ENCODE measurements around the gene ADCY5. TPM values are rescaled to one million over a fixed set of nuclear protein-coding genes. Genes with fewer than 3 reads are reported as not detected.
A peak's percentile ranks its signal among the peaks of the same experiment; 100 is the strongest.

Gene ADCY5
- polyA plus RNA-seq, 4 donors = 0.67 to 6.9 (median 5.0) TPM

GRCh38 chr3:123394391-123395020 lies 54.4 kb downstream of the ADCY5 start:
- no peak overlapping the region for H3K4me3 ChIP-seq (ENCODE audit: low read depth in 1 of 3, low read length in 3 of 3)
- DNase-seq (no peak), FAIRE-seq (no peak)
- no peak overlapping the region for H3K27ac ChIP-seq (ENCODE audit: low read depth in 1 of 3, low read length in 2 of 3)
- WGBS, 3 donors = 66 to 76% (median 73%) methylated on average over 5 of the region's 5 CpGs
- peaks cover 0 to 4% (median 0%) of the 10 kb centered on the region in 3 donors for H3K36me3 ChIP-seq (ENCODE audit: control insufficient read depth in 3 of 3, insufficient read depth in 2 of 3, low read depth in 1 of 3, low read length in 3 of 3)
- H3K9me3 ChIP-seq (ENCODE audit: control insufficient read depth in 2 of 2, insufficient read depth in 1 of 2, low read depth in 1 of 2, low read length in 1 of 2) = no peaks in the 10 kb centered on the region
- H3K27me3 ChIP-seq (ENCODE audit: control insufficient read depth in 3 of 3, insufficient read depth in 3 of 3, low read length in 3 of 3) = no peaks in the 10 kb centered on the region
- peaks cover 0 to 4% (median 0%) of the 10 kb centered on the region in 3 donors for H3K4me1 ChIP-seq (ENCODE audit: control insufficient read depth in 3 of 3, insufficient read depth in 2 of 3, low read depth in 1 of 3, low read length in 2 of 3)

- FAIRE-seq (no peak), DNase-seq (no peak)
- Histone ChIP-seq H3K4me3 (ENCODE audit: low read depth in 1 of 3, low read length in 3 of 3) (no peak overlapping the region), H3K4me1 (ENCODE audit: control insufficient read depth in 3 of 3, insufficient read depth in 2 of 3, low read depth in 1 of 3, low read length in 2 of 3) (peaks cover 0 to 9% (median 0%) of the 10 kb centered on the region in 3 donors), H3K27me3 (ENCODE audit: control insufficient read depth in 3 of 3, insufficient read depth in 3 of 3, low read length in 3 of 3) (no peaks in the 10 kb centered on the region), H3K9me3 (ENCODE audit: control insufficient read depth in 2 of 2, insufficient read depth in 1 of 2, low read depth in 1 of 2, low read length in 1 of 2) (no peaks in the 10 kb centered on the region), H3K27ac (ENCODE audit: low read depth in 1 of 3, low read length in 2 of 3) (no peak overlapping the region), H3K36me3 (ENCODE audit: control insufficient read depth in 3 of 3, insufficient read depth in 2 of 3, low read depth in 1 of 3, low read length in 3 of 3) (peaks cover 0 to 4% (median 0%) of the 10 kb centered on the region in 3 donors)
- WGBS, 3 donors = 44 to 74% (median 46%) methylated on average over 4 of the region's 4 CpGs
These were observed 55.8 kb downstream of the ADCY5 start for GRCh38 chr3:123392871-123393620.

- DNase-seq (no peak), FAIRE-seq (no peak)
- Histone ChIP-seq H3K4me3 (ENCODE audit: low read depth in 1 of 3, low read length in 3 of 3) (no peak overlapping the region), H3K4me1 (ENCODE audit: control insufficient read depth in 3 of 3, insufficient read depth in 2 of 3, low read depth in 1 of 3, low read length in 2 of 3) (peaks cover 0 to 13% (median under 1%) of the 10 kb centered on the region in 3 donors), H3K9me3 (ENCODE audit: control insufficient read depth in 2 of 2, insufficient read depth in 1 of 2, low read depth in 1 of 2, low read length in 1 of 2) (no peaks in the 10 kb centered on the region), H3K36me3 (ENCODE audit: control insufficient read depth in 3 of 3, insufficient read depth in 2 of 3, low read depth in 1 of 3, low read length in 3 of 3) (peaks cover 0 to 4% (median 0%) of the 10 kb centered on the region in 3 donors), H3K27me3 (ENCODE audit: control insufficient read depth in 3 of 3, insufficient read depth in 3 of 3, low read length in 3 of 3) (no peaks in the 10 kb centered on the region), H3K27ac (ENCODE audit: low read depth in 1 of 3, low read length in 2 of 3) (no peak overlapping the region)
- WGBS, 3 donors = 80 to 90% (median 81%) methylated on average over 5 of the region's 5 CpGs
These were observed 56.5 kb downstream of the ADCY5 start for GRCh38 chr3:123392368-123392767.

- FAIRE-seq (no peak), DNase-seq (no peak)
- Histone ChIP-seq H3K27ac (ENCODE audit: low read depth in 1 of 3, low read length in 2 of 3) (peak overlapping the region in 1 of 3 donors; percentile 7), H3K4me3 (ENCODE audit: low read depth in 1 of 3, low read length in 3 of 3) (no peak overlapping the region), H3K27me3 (ENCODE audit: control insufficient read depth in 3 of 3, insufficient read depth in 3 of 3, low read length in 3 of 3) (no peaks in the 10 kb centered on the region), H3K9me3 (ENCODE audit: control insufficient read depth in 2 of 2, insufficient read depth in 1 of 2, low read depth in 1 of 2, low read length in 1 of 2) (no peaks in the 10 kb centered on the region), H3K36me3 (ENCODE audit: control insufficient read depth in 3 of 3, insufficient read depth in 2 of 3, low read depth in 1 of 3, low read length in 3 of 3) (peaks cover 0 to 5% (median 0%) of the 10 kb centered on the region in 3 donors), H3K4me1 (ENCODE audit: control insufficient read depth in 3 of 3, insufficient read depth in 2 of 3, low read depth in 1 of 3, low read length in 2 of 3) (peaks cover 0 to 17% (median 3%) of the 10 kb centered on the region in 3 donors)
- WGBS, 3 donors = 79 to 86% (median 82%) methylated on average over 10 of the region's 10 CpGs
These were observed 57.9 kb downstream of the ADCY5 start for GRCh38 chr3:123390865-123391600.

- Histone ChIP-seq H3K36me3 (ENCODE audit: control insufficient read depth in 3 of 3, insufficient read depth in 2 of 3, low read depth in 1 of 3, low read length in 3 of 3) (peaks cover 0 to 7% (median 0%) of the 10 kb centered on the region in 3 donors), H3K4me1 (ENCODE audit: control insufficient read depth in 3 of 3, insufficient read depth in 2 of 3, low read depth in 1 of 3, low read length in 2 of 3) (peaks cover 0 to 23% (median 3%) of the 10 kb centered on the region in 3 donors)
These were observed 59.3 kb downstream of the ADCY5 start for GRCh38 chr3:123389628-123389918.

GRCh38 chr3:123388811-123389627 lies 59.9 kb downstream of the ADCY5 start:
- Histone ChIP-seq H3K36me3 (ENCODE audit: control insufficient read depth in 3 of 3, insufficient read depth in 2 of 3, low read depth in 1 of 3, low read length in 3 of 3) (peaks cover 0 to 7% (median 0%) of the 10 kb centered on the region in 3 donors), H3K27ac (ENCODE audit: low read depth in 1 of 3, low read length in 2 of 3) (peak overlapping the region in 1 of 3 donors; percentile 47), H3K4me1 (ENCODE audit: control insufficient read depth in 3 of 3, insufficient read depth in 2 of 3, low read depth in 1 of 3, low read length in 2 of 3) (peaks cover 0 to 25% (median 3%) of the 10 kb centered on the region in 3 donors), H3K27me3 (ENCODE audit: control insufficient read depth in 3 of 3, insufficient read depth in 3 of 3, low read length in 3 of 3) (no peaks in the 10 kb centered on the region), H3K4me3 (ENCODE audit: low read depth in 1 of 3, low read length in 3 of 3) (no peak overlapping the region), H3K9me3 (ENCODE audit: control insufficient read depth in 2 of 2, insufficient read depth in 1 of 2, low read depth in 1 of 2, low read length in 1 of 2) (no peaks in the 10 kb centered on the region)
- DNase-seq (no peak), FAIRE-seq (no peak)
- 74 to 79% (median 78%) methylated on average over 15 of the region's 15 CpGs for WGBS, 3 donors

More at GRCh38 chr3:123389628-123389918, 59.3 kb downstream of the ADCY5 start:
- Histone ChIP-seq H3K27me3 (ENCODE audit: control insufficient read depth in 3 of 3, insufficient read depth in 3 of 3, low read length in 3 of 3) (no peaks in the 10 kb centered on the region), H3K4me3 (ENCODE audit: low read depth in 1 of 3, low read length in 3 of 3) (no peak overlapping the region), H3K27ac (ENCODE audit: low read depth in 1 of 3, low read length in 2 of 3) (peak overlapping the region in 1 of 3 donors; percentile 47), H3K9me3 (ENCODE audit: control insufficient read depth in 2 of 2, insufficient read depth in 1 of 2, low read depth in 1 of 2, low read length in 1 of 2) (no peaks in the 10 kb centered on the region)
- WGBS, 3 donors = 67 to 80% (median 80%) methylated on average over 5 of the region's 5 CpGs
- no peak for FAIRE-seq
- DNase-seq = no peak

GRCh38 chr3:123388042-123388441 lies 60.8 kb downstream of the ADCY5 start:
- H3K36me3 ChIP-seq (ENCODE audit: control insufficient read depth in 3 of 3, insufficient read depth in 2 of 3, low read depth in 1 of 3, low read length in 3 of 3) = peaks cover 0 to 10% (median 0%) of the 10 kb centered on the region in 3 donors
- FAIRE-seq = no peak
- H3K4me3 ChIP-seq (ENCODE audit: low read depth in 1 of 3, low read length in 3 of 3) = no peak overlapping the region
- no peak for DNase-seq
- H3K4me1 ChIP-seq (ENCODE audit: control insufficient read depth in 3 of 3, insufficient read depth in 2 of 3, low read depth in 1 of 3, low read length in 2 of 3) = peaks cover 0 to 27% (median 3%) of the 10 kb centered on the region in 3 donors
- H3K9me3 ChIP-seq (ENCODE audit: control insufficient read depth in 2 of 2, insufficient read depth in 1 of 2, low read depth in 1 of 2, low read length in 1 of 2) = no peaks in the 10 kb centered on the region
- H3K27ac ChIP-seq (ENCODE audit: low read depth in 1 of 3, low read length in 2 of 3) = peak overlapping the region in 1 of 3 donors; percentile 40
- WGBS, 3 donors = 82 to 90% (median 88%) methylated on average over 8 of the region's 8 CpGs
- H3K27me3 ChIP-seq (ENCODE audit: control insufficient read depth in 3 of 3, insufficient read depth in 3 of 3, low read length in 3 of 3) = no peaks in the 10 kb centered on the region

Data from small intestine (tissue), 7 donors.